Activated naive CD8-positive, alpha-beta T cell treated with anti-CD3 and anti-CD28 coated beads, Interleukin-2, amount 10 ng/mL, durations not matched to agents 7 days and 5 days (primary cell): ENCODE results near the gene SLC32A1. TPM values are rescaled to one million over a fixed set of nuclear protein-coding genes. Genes with fewer than 3 reads are reported as not detected.
A peak's percentile ranks its signal among the peaks of the same experiment; 100 is the strongest.

Experiments
- ATAC-seq: fragments of 150-1000 bp; cut with Tn5 transposase; one replicate; pipeline ENCODE4 v1.10.0; 2021; ENCODE audit warnings: low read depth, moderate library complexity
- POLR2A ChIA-PET: fragments of 350-600 bp; sonication (Branson Sonifier 250); formaldehyde crosslinking; loops from one replicate; lab custom pipeline; 2021; ENCODE audit warnings: antibody characterized with exemption; lab: Charles Lee
- DNase-seq: peaks from one replicate; pipeline ENCODE4 v3.0.0; 2021
- H3K27ac Mint-ChIP-seq: one replicate; pipeline ENCODE4 v1.8.0; 2022; ENCODE audit warnings: mild to moderate bottlenecking, mixed read lengths
- H3K27me3 Mint-ChIP-seq: one replicate; pipeline ENCODE4 v1.8.0; 2022; ENCODE audit warnings: mild to moderate bottlenecking, moderate library complexity, mixed read lengths
- H3K36me3 Mint-ChIP-seq: one replicate; pipeline ENCODE4 v1.8.0; 2021; ENCODE audit warnings: mild to moderate bottlenecking, mixed read lengths
- H3K4me1 Mint-ChIP-seq: one replicate; pipeline ENCODE4 v1.8.0; 2021; ENCODE audit warnings: mixed read lengths
- H3K4me3 Mint-ChIP-seq: one replicate; pipeline ENCODE4 v1.8.0; 2022; ENCODE audit warnings: mild to moderate bottlenecking, moderate library complexity, mixed read lengths
- H3K9me3 Mint-ChIP-seq: one replicate; pipeline ENCODE4 v1.8.0; 2021; ENCODE audit warnings: mixed read lengths
- total RNA-seq, 2 experiments: library from RNA; stranded (reverse); gene quantifications; one replicate each; pipeline ENCODE4 v1.2.3, GENCODE V29; 2021

The SLC32A1 gene
- total RNA-seq: not detected

DNA sequence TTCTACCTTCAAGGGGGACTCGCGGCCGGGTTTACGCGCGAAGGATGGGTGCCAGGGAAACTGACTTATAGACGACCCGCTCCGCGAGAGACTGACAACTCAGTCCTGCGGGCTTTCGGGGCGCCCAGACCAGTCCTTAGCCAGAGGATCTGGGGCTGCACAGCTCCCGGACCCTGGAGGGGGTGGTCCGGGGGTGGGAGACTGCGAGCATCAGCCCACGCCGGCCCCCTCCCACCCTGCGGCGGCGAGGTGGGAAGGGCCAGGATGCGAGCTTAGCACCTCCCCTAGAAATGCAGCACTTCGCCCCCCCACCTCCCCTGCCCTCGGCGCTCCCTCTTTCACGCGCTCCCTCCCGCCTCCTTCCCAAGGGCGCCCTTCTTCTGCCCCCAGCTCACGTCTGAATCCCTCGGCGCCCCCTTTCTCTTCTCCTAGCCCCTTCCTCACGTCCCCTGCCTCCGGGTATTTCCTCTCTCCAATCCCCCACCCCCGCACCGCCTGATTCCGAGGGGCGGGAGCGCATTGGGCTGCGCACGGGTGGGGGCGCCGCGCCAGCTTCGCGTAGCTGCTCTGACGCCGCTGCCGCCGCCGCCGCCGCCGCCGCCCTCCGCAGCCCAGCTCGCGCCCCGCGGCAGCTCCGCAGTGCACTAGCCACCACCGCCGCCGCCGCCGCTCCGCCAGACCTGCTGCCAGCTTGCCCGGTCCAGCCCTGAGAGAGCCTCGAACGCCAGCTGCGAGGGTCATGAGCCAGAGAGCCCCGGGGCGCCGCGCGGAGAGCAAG lies at the start of gene SLC32A1:
Gene SLC32A1, plus strand, starts transcription at position 639 of the 778 bp plus-strand sequence. CDS start 239 bp downstream, outside the sequence.
- H3K4me1 Mint-ChIP-seq: peaks cover 30% of the 10 kb centered on the region
- POLR2A ChIA-PET: no interaction called here
- peak within 1 kb of the TSS; percentile 55 for H3K27ac Mint-ChIP-seq
- H3K36me3 Mint-ChIP-seq: peaks cover 3% of the 10 kb centered on the region
- DNase-seq (peak; percentile 40), ATAC-seq (no peak)
- H3K27me3 Mint-ChIP-seq: peaks cover 84% of the 10 kb centered on the region
- no peaks in the 10 kb centered on the region for H3K9me3 Mint-ChIP-seq
- H3K4me3 Mint-ChIP-seq: peak within 1 kb of the TSS; percentile 12

GRCh38 chr20:38674765-38675133 lies 49.5 kb upstream of the SLC32A1 start:
- DNase-seq: no peak
- Mint-ChIP-seq H3K27me3 (peaks cover 26% of the 10 kb centered on the region), H3K9me3 (no peaks in the 10 kb centered on the region), H3K36me3 (no peaks in the 10 kb centered on the region), H3K27ac (no peak overlapping the region), H3K4me1 (peaks cover 9% of the 10 kb centered on the region), H3K4me3 (peak overlapping the region; percentile 69)
- ATAC-seq: no peak
- POLR2A ChIA-PET: no interaction called here

DNA sequence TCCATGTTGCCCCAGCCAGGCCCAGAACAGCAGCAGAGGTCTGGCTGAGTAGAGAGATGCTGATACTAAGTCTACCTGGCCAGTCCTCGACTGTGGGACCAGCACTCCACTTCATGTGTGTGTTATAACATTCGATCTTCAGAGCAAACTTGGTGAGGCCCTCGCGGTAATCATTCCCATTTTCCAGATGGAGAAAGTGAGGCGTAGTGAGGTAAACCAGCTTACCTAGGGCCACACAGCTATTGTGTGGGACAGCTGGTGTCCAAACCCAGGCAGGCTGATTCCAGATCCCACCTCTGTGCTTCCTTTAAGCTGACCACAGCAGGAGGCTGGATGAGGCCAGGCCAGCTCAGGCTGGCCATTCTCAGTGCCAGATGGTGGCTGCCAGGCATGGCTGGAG lies 47.7 kb upstream of the SLC32A1 start:
- POLR2A ChIA-PET: no interaction called here

GRCh38 chr20:38680500-38681306 lies 43.6 kb upstream of the SLC32A1 start:
- Mint-ChIP-seq H3K4me3 (no peak overlapping the region), H3K36me3 (no peaks in the 10 kb centered on the region), H3K27ac (no peak overlapping the region), H3K27me3 (peaks cover 18% of the 10 kb centered on the region), H3K4me1 (no peaks in the 10 kb centered on the region), H3K9me3 (no peaks in the 10 kb centered on the region)
- no peak for ATAC-seq
- POLR2A ChIA-PET: no interaction called here
- DNase-seq: no peak

More for the DNA sequence above, 47.7 kb upstream of the SLC32A1 start:
- Mint-ChIP-seq H3K36me3 (no peaks in the 10 kb centered on the region), H3K27ac (no peak overlapping the region), H3K4me1 (peaks cover 9% of the 10 kb centered on the region), H3K4me3 (no peak overlapping the region), H3K9me3 (no peaks in the 10 kb centered on the region), H3K27me3 (peaks cover 24% of the 10 kb centered on the region)
- ATAC-seq (no peak), DNase-seq (no peak)

DNA sequence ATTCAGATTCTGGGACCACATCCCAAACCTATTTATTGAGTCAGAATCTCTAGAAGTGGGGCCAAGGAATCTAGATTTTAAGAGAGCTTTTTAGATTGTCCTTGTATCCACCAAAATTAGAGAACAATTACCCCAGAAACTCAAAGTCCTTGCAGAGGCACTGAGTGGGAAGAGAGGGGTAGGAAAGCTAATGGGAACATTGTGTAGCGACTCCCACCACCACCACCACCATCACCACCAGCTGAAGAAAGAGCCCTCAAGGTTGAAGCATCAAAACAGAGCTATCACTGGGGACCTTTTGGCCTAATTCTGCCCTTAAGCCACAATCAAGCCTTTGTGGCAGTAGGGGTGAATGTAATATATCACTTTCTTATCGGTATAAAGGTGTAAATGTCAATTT lies 39.0 kb upstream of the SLC32A1 start:
- Mint-ChIP-seq H3K9me3 (no peaks in the 10 kb centered on the region), H3K27me3 (peaks cover 35% of the 10 kb centered on the region), H3K4me1 (no peaks in the 10 kb centered on the region), H3K4me3 (no peak overlapping the region), H3K27ac (no peak overlapping the region), H3K36me3 (no peaks in the 10 kb centered on the region)
- DNase-seq (no peak), ATAC-seq (no peak)
- POLR2A ChIA-PET: no interaction called here

GRCh38 chr20:38685853-38686473 lies 38.3 kb upstream of the SLC32A1 start:
- DNase-seq: peak; percentile 70
- H3K36me3 Mint-ChIP-seq: no peaks in the 10 kb centered on the region
- no peak overlapping the region for H3K4me3 Mint-ChIP-seq
- POLR2A ChIA-PET: no interaction called here
- H3K9me3 Mint-ChIP-seq: no peaks in the 10 kb centered on the region
- H3K27ac Mint-ChIP-seq: no peak overlapping the region
- no peaks in the 10 kb centered on the region for H3K4me1 Mint-ChIP-seq
- H3K27me3 Mint-ChIP-seq: peaks cover 38% of the 10 kb centered on the region
- no peak for ATAC-seq

DNA sequence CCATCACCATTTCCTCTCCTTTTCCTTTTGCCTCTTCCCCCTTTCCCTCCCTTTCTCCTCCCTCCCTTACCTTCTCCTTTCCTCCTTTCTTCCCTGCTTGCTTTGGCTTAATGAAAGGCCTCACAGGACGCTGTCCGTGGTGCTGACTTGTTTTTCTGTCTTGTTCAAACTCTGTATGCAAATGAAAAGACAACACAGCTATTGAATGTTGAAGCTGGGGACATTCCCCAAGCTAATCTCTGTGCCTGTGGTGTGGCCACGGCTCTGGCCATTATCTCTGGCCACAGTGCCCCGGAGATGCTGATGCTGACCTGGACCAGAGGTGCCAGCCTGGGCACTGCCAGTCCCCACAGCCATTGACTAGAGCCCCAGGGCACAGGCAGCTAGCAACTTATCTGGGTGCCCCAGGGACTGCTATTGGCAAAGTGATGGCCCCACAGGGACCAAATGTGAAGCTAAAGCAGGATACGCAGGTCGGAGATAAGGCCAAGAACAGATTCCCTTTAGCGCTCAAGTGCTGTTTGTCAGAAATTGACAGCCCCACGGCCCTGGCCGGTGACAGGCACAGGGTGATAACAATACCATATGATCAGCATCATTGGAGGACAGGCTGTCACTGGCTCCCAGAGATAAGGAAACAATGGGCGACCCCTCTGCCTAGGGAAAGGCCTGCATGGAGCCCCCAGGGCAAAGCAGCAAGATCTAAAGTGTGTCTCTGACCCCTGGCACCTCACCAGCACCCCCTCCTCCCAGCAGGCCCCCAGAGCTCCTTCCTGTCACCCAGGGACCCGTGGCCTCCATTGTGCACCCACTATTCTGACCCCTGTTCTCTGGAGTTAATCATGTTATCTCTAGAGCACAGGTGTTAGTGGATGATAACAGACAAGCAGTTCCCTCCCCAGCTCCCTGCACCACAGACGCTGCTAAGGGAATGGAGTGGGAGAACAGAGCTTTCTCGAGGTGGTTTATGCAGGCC lies 31.6 kb upstream of the SLC32A1 start:
- Mint-ChIP-seq H3K27me3 (peaks cover 15% of the 10 kb centered on the region), H3K9me3 (no peaks in the 10 kb centered on the region), H3K36me3 (no peaks in the 10 kb centered on the region), H3K4me3 (no peak overlapping the region), H3K4me1 (no peaks in the 10 kb centered on the region), H3K27ac (no peak overlapping the region)
- ATAC-seq (no peak), DNase-seq (peak; percentile 59)
- POLR2A ChIA-PET: no interaction called here

- no peak for ATAC-seq
- Mint-ChIP-seq H3K4me1 (no peaks in the 10 kb centered on the region), H3K36me3 (no peaks in the 10 kb centered on the region), H3K4me3 (no peak overlapping the region), H3K9me3 (no peaks in the 10 kb centered on the region), H3K27me3 (peaks cover 3% of the 10 kb centered on the region), H3K27ac (no peak overlapping the region)
- POLR2A ChIA-PET: no interaction called here
- DNase-seq: no peak
Measured at GRCh38 chr20:38697306-38697705, 27.0 kb upstream of the SLC32A1 start.

GRCh38 chr20:38698541-38698940 lies 25.7 kb upstream of the SLC32A1 start:
- Mint-ChIP-seq H3K27ac (no peak overlapping the region), H3K4me1 (no peaks in the 10 kb centered on the region), H3K9me3 (no peaks in the 10 kb centered on the region), H3K4me3 (no peak overlapping the region), H3K27me3 (peaks cover 9% of the 10 kb centered on the region), H3K36me3 (no peaks in the 10 kb centered on the region)
- POLR2A ChIA-PET: no interaction called here
- no peak for DNase-seq
- ATAC-seq: no peak

DNA sequence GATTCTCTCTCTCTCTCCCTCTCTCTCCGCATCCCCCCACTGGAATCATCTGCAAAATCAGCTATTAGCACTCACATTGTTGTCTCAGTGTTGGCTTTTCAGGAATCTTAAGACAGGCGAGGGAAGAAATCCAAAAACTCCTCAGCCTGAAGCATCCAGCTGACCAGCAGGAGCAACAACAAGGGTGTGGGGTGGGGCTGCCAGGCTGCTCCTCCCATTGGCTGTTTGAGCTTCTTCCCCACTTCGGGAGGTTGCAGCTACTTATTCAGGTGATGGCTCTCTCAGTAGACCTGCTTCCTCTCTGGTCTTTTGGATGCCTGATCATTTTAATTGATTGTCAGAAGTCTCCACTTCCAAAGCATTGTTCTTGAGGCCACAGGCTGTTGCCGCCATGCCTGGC lies 24.1 kb upstream of the SLC32A1 start:
- peaks cover 18% of the 10 kb centered on the region for H3K27me3 Mint-ChIP-seq

GRCh38 chr20:38700926-38701325 lies 23.4 kb upstream of the SLC32A1 start:
- ATAC-seq: no peak

More for the DNA sequence above, 24.1 kb upstream of the SLC32A1 start:
- POLR2A ChIA-PET: no interaction called here
- H3K4me3 Mint-ChIP-seq: no peak overlapping the region
- no peaks in the 10 kb centered on the region for H3K36me3 Mint-ChIP-seq
- DNase-seq: no peak
- ATAC-seq: no peak
- H3K27ac Mint-ChIP-seq: no peak overlapping the region
- H3K9me3 Mint-ChIP-seq: no peaks in the 10 kb centered on the region
- H3K4me1 Mint-ChIP-seq: no peaks in the 10 kb centered on the region

GRCh38 chr20:38703526-38703925 lies 20.8 kb upstream of the SLC32A1 start:
- Mint-ChIP-seq H3K9me3 (no peaks in the 10 kb centered on the region), H3K4me1 (no peaks in the 10 kb centered on the region), H3K36me3 (no peaks in the 10 kb centered on the region), H3K27ac (no peak overlapping the region), H3K4me3 (no peak overlapping the region), H3K27me3 (peaks cover 26% of the 10 kb centered on the region)
- DNase-seq: no peak
- no peak for ATAC-seq
- POLR2A ChIA-PET: no interaction called here

More at GRCh38 chr20:38700926-38701325, 23.4 kb upstream of the SLC32A1 start:
- Mint-ChIP-seq H3K36me3 (no peaks in the 10 kb centered on the region), H3K4me3 (no peak overlapping the region), H3K9me3 (no peaks in the 10 kb centered on the region), H3K27ac (no peak overlapping the region), H3K27me3 (peaks cover 17% of the 10 kb centered on the region), H3K4me1 (no peaks in the 10 kb centered on the region)
- POLR2A ChIA-PET: no interaction called here
- no peak for DNase-seq

DNA sequence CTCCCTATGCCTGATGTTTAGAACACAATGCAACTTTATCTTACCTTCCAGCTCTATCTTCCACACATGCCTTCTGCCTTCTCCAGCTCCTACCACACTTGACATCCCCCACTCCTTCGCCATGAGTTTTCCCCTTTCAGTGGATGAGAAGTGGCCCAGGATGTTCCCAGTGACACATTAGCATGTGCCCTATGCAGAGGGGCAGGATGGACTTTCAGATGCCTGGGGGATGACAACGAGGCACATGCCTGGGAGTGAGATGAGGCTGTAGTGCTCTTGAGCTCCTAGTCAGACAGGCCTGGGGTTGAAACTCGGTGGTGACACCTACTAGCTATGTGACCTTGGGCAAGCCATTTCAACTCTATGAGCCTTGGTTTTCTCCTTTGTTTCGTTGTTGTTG lies 20.1 kb upstream of the SLC32A1 start:
- DNase-seq (no peak), ATAC-seq (no peak)
- no peak overlapping the region for H3K4me3 Mint-ChIP-seq
- H3K9me3 Mint-ChIP-seq: no peaks in the 10 kb centered on the region
- H3K27ac Mint-ChIP-seq: no peak overlapping the region
- POLR2A ChIA-PET: no interaction called here
- H3K27me3 Mint-ChIP-seq: peaks cover 27% of the 10 kb centered on the region
- H3K36me3 Mint-ChIP-seq: no peaks in the 10 kb centered on the region
- no peaks in the 10 kb centered on the region for H3K4me1 Mint-ChIP-seq
